MM.1S (cell line): ENCODE measurements around the gene ZNF438.

ENCODE experiments used
- DNase-seq: peaks from one replicate; pipeline ENCODE4 v3.0.0-alpha.2; 2015
- H2AFZ ChIP-seq: fragments of 300-600 bp; sonication (generic); 2 replicates; pipeline ENCODE4 v1.6.0; 2016; ENCODE audit warnings: antibody characterized with exemption, low read length
- H3F3A ChIP-seq: fragments of 300-600 bp; sonication (generic); 2 replicates; pipeline ENCODE4 v1.6.1; 2016; ENCODE audit warnings: mild to moderate bottlenecking, antibody characterized with exemption, low read length, moderate library complexity, mixed read lengths; ENCODE audit not compliant: insufficient read depth
- H3K27ac ChIP-seq: fragments of 300-600 bp; sonication (generic); 2 replicates; pipeline ENCODE4 v1.5.1; 2016; ENCODE audit warnings: mild to moderate bottlenecking, low read length
- H3K27me3 ChIP-seq: fragments of 300-600 bp; sonication (generic); replicated peaks from 2 replicates; pipeline ENCODE4 v1.6.0; 2016; ENCODE audit warnings: low read length; ENCODE audit not compliant: insufficient read depth
- H3K36me3 ChIP-seq: fragments of 300-600 bp; sonication (generic); replicated peaks from 2 replicates; pipeline ENCODE4 v1.6.1; 2016; ENCODE audit warnings: mild to moderate bottlenecking, low read length, mixed read lengths; ENCODE audit not compliant: insufficient read depth
- H3K4me1 ChIP-seq: fragments of 300-600 bp; sonication (generic); 2 replicates; pipeline ENCODE4 v1.6.1; 2016; ENCODE audit warnings: low read length, mixed read lengths
- H3K4me2 ChIP-seq: fragments of 300-600 bp; sonication (generic); 2 replicates; pipeline ENCODE4 v1.6.0; 2016; ENCODE audit warnings: low read depth, low read length
- H3K4me3 ChIP-seq: fragments of 300-600 bp; sonication (generic); 2 replicates; pipeline ENCODE4 v1.5.1; 2016; ENCODE audit warnings: low read length, mixed read lengths
- H3K79me2 ChIP-seq: fragments of 300-600 bp; sonication (generic); 2 replicates; pipeline ENCODE4 v1.6.1; 2016; ENCODE audit warnings: mixed run types, low read length, mixed read lengths
- H3K9ac ChIP-seq: fragments of 300-600 bp; sonication (generic); 2 replicates; pipeline ENCODE4 v1.6.1; 2016; ENCODE audit warnings: low read length, mixed read lengths
- H3K9me2 ChIP-seq: fragments of 300-600 bp; sonication (generic); replicated peaks from 2 replicates; pipeline ENCODE4 v1.6.1; 2016; ENCODE audit warnings: mild to moderate bottlenecking, low read length, mixed read lengths; ENCODE audit not compliant: insufficient read depth
- H3K9me3 ChIP-seq: fragments of 300-600 bp; sonication (generic); replicated peaks from 2 replicates; pipeline ENCODE4 v1.6.1; 2016; ENCODE audit warnings: mild to moderate bottlenecking, low read length, mixed read lengths; ENCODE audit not compliant: insufficient read depth
- H4K20me1 ChIP-seq: fragments of 300-600 bp; sonication (generic); 2 replicates; pipeline ENCODE4 v1.6.1; 2016; ENCODE audit warnings: mild to moderate bottlenecking, low read length, moderate library complexity, mixed read lengths; ENCODE audit not compliant: insufficient read depth
- CTCF ChIP-seq: fragments of 300-600 bp; sonication (generic); IDR thresholded peaks from 2 replicates; pipeline ENCODE4 v1.5.1; 2016; ENCODE audit warnings: antibody characterized with exemption, low read length, mixed read lengths
- EZH2 ChIP-seq: fragments of 300-600 bp; sonication (generic); optimal IDR thresholded peaks from 2 replicates; pipeline ENCODE3; 2017; ENCODE audit warnings: low read depth, mild to moderate bottlenecking, antibody characterized with exemption, low read length, mixed read lengths
- EZH2phosphoT487 ChIP-seq: fragments of 300-600 bp; sonication (generic); IDR thresholded peaks from 2 replicates; pipeline ENCODE4 v1.6.1; 2018; ENCODE audit warnings: antibody characterized with exemption, low read length

The ZNF438 gene

DNA sequence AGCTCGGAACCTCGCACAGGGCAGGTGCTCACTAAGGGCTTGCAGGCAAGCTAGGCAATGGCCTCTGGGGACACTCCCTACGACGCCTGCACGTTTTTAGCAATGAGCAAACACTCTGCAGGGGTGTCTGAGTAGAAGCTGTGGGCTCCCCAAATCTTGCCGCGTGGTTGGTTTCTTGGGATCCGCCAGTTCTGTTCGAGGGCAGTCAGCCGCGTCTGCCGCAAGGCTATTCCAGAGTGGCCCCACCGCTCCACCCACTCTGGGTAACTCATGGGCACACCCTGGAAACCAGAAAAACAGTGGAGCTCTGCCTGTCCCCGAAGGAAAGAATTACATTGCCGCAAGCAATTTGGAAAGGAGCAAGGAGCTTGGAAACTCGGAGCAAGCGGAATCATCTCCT is 212.8 kb downstream of the ZNF438 start:
- peaks cover 10% of the 10 kb centered on the region for H3K4me1 ChIP-seq
- no peak overlapping the region for H3K9ac ChIP-seq
- H3K4me2 ChIP-seq: no peak overlapping the region
- H3K9me3 ChIP-seq: no peaks in the 10 kb centered on the region
- no peak for DNase-seq
- no peak overlapping the region for H3K27ac ChIP-seq
- H4K20me1 ChIP-seq: no peaks in the 10 kb centered on the region
- H3K4me3 ChIP-seq: no peak overlapping the region
- no peak overlapping the region for H2AFZ ChIP-seq
- H3F3A ChIP-seq: peaks cover 6% of the 10 kb centered on the region; the same call in 1 of the 2 replicates
- H3K27me3 ChIP-seq: no peaks in the 10 kb centered on the region
- H3K36me3 ChIP-seq: no peaks in the 10 kb centered on the region
- TF ChIP-seq EZH2: no peak
- TF ChIP-seq CTCF: no peak
- no peaks in the 10 kb centered on the region for H3K9me2 ChIP-seq
- no peaks in the 10 kb centered on the region for H3K79me2 ChIP-seq

GRCh38 chr10:30818010-30818660 is 213.5 kb downstream of the ZNF438 start:
- Histone ChIP-seq H3K27ac (no peak overlapping the region), H3K9me2 (no peaks in the 10 kb centered on the region), H3K79me2 (no peaks in the 10 kb centered on the region), H3K9me3 (no peaks in the 10 kb centered on the region), H3K9ac (no peak overlapping the region), H3K27me3 (no peaks in the 10 kb centered on the region), H4K20me1 (no peaks in the 10 kb centered on the region), H3K4me1 (peaks cover 17% of the 10 kb centered on the region), H3K4me3 (no peak overlapping the region), H3K4me2 (no peak overlapping the region), H2AFZ (no peak overlapping the region), H3K36me3 (no peaks in the 10 kb centered on the region), H3F3A (peaks cover 10% of the 10 kb centered on the region; the same call in 1 of the 2 replicates)
- TF ChIP-seq EZH2phosphoT487: no peak
- TF ChIP-seq CTCF: no peak
- no peak for TF ChIP-seq EZH2
- DNase-seq: no peak

DNA sequence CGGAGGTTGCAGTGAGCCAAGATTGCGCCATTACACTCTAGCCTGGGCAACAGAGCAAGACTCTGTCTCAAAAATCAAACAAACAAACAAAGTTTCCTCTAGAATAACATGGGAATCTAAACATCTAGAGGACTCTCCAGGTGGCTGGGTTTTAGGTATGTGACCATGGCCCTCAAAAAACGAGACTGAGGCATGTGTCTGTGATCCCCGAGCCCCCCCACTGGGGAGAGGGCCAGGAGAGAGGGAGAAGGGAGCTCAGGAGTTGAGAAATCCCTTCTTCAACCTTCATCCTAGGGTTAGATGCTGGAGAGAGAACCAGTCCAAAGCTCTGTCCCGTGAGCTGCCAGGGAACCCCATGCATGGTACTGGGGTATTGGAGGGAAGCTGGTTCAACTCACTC is 214.1 kb downstream of the ZNF438 start:
- Histone ChIP-seq H3K9ac (no peak overlapping the region), H3F3A (peaks cover 10% of the 10 kb centered on the region; the same call in 1 of the 2 replicates), H3K27me3 (no peaks in the 10 kb centered on the region), H3K9me2 (no peaks in the 10 kb centered on the region), H3K9me3 (no peaks in the 10 kb centered on the region), H3K27ac (no peak overlapping the region), H3K4me2 (no peak overlapping the region), H3K4me1 (peaks cover 23% of the 10 kb centered on the region), H3K4me3 (no peak overlapping the region), H4K20me1 (no peaks in the 10 kb centered on the region), H3K79me2 (no peaks in the 10 kb centered on the region), H2AFZ (no peak overlapping the region), H3K36me3 (no peaks in the 10 kb centered on the region)
- no peak for DNase-seq
- TF ChIP-seq EZH2 (no peak), EZH2phosphoT487 (no peak), CTCF (no peak)
